ENCODE results near the gene NDUFAF8.

The NDUFAF8 gene

DNA sequence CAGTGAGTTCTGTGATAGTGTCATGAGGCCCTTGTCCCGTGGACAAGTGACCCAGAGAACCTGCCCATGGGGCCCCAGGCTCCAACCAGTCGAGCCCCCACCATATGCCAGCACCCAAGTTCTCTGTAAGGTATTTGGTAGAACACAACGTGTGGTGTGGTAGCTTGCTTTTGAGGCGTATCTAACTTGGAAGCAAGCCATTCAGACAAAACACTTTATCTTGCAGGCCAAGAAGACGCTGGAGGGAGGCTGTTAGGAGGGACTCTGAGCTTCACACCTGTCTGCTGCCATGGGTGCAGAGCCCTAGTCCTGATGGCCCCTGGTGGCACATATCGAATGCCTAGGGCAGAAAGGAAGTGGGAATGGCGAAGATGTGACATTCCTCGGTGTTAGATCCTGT lies 1.6 kb downstream of the NDUFAF8 start:
- DNase-seq = no peak

DNA sequence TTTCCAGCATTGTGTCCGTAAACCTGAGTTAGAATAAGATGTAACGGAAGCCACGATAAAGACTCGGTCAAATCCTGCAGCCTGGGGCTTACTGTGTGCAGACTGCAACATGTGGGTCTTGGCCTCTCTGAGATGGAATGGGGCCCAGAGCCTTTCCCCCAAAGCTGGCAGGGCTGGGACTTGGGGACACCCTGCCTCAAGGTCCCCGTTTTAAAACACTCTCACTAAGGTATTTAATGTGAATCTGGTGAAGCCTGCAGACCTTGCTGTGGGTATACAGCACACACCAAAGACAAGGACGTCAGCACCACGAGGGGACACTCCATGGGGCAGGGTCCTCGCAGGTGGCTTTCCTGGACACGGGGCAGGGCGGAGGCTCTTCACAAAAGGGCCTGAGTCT lies 2.1 kb downstream of the NDUFAF8 start:
- no peak for DNase-seq

DNA sequence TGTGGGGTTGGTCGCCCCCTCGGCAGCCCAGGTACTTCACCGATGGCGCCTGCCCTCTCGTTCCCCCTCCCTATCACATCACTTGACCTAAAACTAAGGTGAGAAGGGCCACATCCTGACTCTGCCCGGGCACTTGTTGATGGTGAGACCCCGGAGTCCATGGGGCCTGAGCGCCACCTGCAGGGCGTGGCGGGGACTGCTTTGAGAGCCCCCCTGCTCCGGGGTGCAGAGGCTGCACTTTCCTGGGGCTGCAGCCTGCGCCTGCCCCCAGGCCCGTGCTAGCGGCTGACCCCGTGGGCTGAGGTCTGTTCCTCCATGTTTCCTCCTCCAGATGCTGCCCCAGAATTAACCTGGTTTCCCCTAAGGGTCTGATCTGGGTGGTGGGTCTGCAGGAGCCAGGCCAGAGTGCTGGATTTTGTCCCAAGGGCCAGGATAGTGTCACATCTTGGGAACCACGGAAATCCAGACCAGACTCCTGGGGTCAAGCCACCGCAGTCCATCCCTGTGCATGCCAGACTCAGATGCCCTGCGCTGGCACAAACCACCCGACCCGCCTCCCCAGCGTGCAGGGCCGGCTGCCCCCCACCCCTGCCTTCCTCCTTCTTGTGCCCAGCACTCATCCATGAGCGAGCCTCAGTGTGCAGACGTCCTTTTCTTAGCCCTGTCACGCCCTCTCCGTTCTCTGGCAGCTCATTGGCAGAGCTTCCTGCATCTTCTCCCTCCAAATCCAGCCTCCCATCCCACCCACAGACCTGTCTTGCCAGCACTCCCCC lies 2.7 kb downstream of the NDUFAF8 start:
- peak; percentile 41 to 82 for DNase-seq

DNA sequence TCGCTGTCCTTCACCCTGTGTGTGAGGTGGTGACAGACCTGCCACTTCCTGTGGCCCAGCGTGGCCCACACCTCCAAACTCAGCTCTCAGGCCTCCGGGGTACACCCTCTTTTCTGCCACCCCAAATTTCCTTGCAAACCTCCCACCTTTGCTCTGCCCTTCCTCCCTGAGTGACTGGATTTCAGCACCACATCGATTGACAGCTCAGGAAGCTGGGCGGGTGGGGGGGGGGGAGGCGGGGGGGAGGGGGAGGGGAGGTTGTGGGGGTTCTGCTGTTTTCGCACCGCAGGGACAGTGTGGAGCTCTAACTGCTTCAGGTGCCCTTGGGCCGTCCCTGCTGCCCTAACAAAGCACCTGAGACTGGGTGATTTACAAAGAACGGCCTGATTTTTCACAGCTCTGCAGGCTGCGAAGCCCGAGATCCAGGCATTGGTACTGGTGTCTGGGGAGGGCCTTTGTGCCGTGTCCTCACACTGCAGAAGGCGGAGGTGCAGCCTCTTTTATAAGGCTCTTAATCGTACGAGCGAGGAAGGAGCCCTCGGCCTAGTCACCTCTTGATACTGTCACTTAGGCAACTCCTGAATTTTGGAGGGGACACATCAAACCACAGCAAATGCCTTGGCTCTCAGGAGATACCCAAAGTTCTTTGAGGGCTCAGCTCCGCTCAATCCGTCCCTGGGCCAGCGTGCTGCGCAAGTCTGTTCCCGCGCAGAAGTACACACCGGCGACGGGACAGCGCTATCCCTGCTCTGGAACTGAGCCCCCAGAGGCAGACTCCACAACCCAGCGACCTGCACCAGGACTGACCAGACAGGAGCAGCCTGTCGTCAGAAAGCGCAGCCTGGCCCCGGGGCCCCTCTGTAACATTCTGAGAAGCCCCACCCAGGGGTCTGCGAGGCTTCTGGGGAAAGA lies 3.6 kb downstream of the NDUFAF8 start:
- DNase-seq = peak in 1 of 2 experiments; percentile 31

DNA sequence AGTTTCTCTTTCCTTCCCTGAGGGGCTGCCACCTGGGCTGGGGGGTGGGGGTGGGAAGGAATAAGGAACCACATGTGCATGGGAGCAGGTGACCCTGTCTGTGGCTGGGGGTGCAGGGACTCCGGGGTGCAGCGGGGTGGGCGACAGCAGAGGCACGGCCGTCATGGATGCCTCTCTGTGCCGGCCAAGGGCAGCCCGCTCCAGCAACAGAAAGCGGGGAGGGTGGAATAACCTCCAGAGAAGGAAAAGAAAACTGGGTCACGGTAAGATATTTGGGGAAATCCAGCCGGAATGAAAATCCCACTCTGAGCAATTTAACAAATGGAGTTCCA lies 4.2 kb downstream of the NDUFAF8 start:
- DNase-seq = no peak

DNA sequence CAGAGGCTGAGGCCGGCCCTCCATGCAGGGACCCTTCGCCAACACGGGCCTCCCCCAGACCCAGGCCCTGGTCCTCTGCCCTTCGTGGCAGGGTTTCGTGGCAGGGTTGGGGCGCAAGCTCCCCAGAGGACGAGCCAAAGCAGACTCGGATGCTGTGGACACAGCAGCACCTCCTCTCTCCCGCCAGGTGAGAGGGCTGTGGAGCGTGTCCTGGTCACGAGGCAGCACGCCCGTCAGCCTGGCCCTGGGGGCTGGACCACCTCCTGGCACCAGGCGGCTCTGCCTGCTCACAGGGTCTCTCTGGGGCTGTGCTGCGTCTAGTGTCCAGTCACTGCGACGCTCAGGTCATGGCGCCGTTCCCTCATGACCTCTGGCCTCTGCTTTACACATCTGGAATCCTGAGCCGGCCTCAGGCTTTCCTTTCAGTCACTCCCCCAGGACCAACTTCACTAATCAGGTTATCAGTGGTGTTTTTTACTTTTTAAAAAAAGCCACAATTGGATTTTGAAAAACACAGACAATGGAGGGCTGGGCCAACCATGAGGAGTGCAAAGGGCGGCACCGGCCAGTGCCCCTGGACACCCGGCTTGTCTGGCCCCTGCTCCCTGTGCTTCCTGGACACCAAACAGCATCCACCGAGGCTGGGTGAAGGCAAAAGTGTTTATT lies 5.4 kb downstream of the NDUFAF8 start:
- no peak for DNase-seq

DNA sequence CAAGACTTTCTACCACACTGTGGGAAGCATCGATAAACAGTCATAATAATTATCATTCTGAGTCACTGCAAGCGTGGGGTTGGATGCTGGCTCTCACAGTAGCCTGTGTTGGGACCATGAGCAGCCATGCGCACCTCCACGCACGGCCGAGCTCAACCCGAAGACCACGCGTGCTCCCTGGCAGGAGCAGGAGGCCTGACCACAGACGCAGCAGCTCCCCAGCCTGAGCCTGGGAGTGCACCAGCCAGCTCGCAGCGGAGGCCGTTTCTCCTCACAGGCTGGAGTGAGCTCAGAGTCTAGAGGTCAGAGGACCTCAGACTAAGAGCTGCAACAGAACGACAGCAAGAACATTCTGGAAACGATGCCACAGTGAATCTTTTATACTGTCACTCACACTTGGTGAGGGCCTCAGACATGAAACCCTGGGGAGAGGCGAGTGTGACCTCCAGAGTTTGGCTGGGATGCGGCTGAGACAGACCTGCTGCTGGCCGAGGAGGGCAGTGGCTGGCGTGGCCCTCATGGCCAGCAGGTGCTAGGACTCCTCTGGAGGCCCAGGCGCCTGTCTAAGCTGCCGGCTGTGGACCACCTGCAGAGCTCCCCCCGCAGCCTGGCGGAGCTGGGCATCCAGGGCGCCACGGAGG lies 6.0 kb downstream of the NDUFAF8 start:
- DNase-seq = no peak

DNA sequence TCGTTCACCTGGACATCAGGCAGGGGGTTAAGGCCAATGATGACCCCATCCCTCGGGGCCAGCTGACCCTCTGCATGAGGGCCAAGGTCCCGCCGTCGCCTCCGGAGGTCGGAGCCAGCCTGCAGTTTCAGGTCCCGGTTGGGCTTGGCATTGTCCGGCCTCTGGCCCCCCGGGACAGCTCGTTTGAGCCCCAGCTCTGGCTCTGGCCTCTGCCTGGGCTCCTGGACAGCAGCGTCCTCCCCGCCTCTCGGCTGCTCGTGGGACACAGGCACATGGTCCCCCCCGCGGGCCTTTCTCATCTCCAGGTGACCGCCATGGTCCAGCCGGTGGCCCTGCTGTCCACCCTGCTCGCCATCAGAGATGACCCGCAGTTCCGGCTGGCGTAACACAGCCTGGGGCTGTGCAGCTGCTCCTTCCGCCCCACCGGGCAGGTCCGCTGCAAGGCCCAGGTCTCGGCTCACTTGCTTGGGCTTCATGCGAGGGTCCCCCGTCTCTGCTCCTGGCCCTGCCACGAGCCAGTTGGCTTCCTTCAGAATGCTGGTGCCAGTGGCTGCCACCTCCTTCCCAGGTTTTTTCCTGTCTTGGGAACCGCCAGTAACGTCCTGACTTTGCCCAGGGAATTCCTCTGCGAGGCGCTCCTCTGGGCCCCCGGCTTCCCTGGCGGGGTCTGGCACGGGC lies 6.7 kb downstream of the NDUFAF8 start:
- no peak for DNase-seq

DNA sequence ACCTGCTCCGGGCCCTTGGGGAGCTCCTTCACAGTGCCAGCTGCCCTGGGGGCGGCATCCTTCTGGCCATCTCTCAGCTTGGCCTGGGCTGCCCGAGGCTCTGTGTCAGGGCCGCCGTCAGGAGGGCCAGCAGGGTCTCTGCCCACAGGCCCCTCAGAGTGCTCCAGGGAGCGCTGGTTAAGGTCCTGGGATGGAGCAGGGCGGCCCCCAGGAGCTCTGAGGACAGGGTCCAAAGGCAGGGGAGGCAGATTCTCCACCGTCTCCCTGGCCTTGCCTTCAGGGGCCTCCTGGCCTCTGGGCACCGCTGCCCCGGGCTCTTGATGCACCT lies 7.2 kb downstream of the NDUFAF8 start:
- no peak for DNase-seq

DNA sequence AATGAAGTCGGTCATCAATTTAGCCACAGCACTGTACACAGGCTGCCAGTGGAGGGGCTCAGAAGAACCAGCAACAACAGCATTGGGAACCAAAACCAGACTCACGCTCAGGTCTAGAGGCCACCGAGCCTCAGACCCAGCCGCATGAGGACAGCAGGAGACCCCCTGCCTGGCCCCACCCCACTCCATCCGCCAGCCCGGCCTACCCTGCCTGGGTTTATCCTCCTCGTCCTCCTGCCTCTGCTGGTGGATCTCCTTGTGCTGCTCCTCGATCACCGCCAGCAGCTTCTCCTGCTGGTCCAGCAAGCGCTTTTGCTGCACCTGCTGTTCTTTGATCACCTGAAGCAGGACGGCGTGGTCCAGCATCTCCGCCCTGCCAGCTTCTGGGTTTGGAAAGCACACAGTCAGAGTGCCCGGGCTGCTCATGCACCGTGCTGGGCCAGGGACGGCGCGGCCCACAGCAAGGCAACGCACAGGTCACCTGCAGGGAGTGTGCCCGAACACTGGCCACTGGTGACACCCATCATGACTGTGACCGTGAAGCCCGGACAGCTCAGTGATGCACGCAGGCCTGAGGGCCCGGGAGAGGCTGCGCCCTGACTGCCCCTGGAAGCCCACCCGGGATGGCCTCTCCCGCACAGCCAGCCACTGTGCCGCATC lies 7.7 kb downstream of the NDUFAF8 start:
- no peak for DNase-seq

DNA sequence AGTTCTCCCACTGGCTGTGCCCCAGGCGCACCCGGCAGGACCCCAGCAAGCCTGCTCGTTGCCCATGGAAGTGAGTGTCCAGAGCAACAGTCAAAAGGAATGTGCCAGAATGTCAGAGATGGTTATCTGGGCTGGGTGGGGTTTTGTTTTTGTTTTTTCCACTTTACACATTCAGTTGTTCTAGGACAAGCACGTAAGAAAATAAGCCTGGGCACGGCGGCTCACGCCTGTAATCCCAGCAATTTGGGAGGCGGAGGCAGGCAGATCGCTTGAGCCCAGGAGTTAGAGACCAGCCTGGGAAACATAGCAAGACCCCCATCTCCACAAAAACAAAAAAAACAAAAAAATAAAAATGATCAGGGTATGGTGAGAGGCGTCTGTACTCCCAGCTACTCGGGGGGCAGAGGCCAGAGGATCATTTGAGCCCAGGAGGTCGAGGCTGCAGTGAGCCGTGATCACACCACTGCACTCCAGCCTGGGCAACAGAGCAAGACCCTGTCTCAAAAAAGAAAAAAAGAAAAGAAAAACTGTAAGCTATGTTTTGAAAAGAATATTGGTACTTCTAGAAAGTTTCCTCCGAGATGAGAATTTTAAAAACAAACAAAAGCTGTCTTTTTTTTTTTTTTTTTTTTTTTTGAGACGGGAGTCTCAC lies 8.3 kb downstream of the NDUFAF8 start:
- DNase-seq = no peak

DNA sequence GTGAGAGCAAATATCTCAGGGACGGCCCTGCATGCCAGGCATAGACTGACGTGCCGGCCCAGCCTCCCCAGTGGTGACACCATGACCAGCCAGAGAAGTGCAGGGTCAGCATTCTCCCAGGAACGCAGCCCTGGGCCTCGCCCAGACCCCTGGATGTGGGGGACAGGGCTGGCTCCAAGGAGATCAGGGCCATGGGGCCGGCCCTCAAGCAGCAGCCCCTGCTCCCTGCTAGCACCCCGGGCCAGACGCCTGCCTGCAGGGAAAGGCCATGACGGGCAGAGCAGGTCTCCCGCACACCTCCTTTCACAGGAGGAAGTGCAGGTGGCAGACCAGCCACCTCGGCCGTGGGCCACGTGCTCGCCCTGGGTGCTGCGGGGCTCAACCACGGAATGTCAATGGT lies 9.5 kb downstream of the NDUFAF8 start:
- no peak for DNase-seq

DNA sequence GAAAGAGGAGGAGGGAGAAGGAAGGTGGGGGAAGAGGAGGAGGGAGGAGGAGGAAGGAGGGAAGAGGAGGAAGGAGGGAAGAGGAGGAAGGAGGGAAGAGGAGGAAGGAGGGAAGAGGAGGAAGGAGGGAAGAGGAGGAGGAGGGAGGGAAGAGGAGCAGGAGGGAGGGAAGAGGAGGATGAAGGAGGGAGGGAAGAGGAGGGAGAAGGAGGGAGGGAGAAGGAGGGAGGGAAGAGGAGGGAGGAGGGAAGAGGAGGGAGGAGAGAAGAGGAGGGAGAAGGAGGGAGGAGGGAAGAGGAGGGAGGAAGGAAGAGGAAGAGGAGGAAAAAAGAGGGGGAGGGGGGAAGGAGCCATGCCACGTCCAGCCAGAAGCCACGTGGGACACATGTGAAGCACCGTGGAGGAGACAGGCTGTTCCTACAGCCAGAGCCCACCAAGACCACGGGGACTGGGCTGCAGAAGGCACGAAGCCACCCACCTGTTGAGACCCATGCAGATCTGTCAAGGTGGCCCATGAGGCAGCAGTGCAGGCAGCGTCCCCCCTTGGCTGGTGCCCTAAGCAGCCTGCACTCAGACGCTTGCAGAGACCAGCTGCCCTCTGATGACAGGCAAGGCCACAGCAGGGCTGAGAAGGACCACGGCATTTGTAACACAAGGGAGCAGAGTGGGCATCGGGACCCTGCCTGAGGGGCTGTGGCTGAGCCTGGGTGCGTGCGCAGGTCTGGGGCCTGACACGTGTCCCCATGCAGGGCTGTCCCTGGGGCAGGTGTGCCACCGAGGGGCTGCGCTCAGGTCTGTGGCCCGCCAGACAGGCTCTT lies 10.3 kb downstream of the NDUFAF8 start:
- DNase-seq = peak in 1 of 2 experiments; percentile 54

DNA sequence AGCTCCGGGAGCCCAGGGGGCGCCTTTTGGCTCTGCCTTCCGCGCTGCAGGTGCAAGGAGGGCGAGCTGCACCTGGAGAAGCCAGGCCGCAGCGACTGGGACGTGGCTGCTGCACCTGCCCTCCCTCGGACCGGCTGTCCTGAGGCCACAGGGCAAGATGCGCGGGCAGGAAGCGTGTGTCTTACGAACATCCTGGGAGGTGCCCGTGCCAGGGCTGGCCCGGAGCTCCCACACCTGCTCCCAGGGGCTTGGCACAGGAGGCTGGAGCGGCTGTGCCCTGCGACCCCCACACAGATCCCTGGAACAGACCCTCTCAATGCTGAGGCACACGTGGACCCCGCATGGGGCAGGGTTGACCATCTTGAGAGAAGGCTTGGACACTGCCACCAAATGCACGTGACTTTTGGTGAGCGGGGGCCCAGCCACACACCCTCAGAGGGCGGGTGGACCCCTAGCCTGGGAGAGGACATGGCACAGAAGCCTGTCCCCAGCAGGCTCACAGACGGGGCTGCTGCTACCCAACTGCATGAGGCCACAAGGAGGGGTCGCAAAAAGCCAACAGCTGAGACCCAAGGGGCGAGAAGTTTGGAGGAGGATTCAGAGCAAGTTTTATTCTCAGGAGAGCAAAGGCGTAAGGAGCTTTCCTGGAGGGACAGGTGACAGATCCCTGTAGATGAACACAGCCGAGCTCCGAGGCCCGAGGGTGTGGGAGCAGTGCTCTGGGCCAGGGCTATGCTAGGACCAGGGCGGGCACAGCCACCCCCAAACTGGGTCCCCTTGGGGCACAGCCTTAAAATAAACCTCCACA lies 11.4 kb downstream of the NDUFAF8 start:
- DNase-seq = peak in 1 of 2 experiments; percentile 48

DNA sequence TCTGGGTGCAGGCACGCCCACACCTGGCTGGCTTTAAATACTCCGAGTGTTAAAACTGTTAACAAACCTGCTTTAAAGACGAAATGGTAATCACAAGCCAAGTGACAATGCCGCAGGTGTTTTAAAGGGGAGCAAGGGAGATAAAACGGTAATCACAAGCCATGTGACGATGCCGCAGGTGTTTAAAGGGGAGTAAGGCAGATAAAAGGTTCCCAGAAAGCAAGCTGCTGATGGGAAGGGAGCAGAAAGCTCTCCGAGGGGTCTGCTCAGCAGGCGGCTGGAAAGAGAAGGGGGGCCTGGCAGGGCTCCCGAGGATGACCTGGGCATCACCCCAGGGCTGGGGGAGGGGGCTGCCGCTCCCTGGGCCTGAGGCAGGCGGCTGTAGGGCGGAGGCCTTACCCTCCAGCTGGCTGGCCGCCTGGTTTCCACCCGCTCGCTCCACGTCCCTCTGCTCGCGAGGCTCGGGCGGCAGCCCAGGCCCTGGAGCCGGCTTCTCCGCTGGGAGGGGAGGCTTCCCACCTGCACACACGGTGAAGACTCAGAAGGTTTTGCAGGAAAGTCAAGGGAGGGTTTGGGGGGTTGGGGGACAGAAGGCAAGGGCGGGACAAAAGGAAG lies 12.1 kb downstream of the NDUFAF8 start:
- DNase-seq = peak in 1 of 2 experiments; percentile 100

DNA sequence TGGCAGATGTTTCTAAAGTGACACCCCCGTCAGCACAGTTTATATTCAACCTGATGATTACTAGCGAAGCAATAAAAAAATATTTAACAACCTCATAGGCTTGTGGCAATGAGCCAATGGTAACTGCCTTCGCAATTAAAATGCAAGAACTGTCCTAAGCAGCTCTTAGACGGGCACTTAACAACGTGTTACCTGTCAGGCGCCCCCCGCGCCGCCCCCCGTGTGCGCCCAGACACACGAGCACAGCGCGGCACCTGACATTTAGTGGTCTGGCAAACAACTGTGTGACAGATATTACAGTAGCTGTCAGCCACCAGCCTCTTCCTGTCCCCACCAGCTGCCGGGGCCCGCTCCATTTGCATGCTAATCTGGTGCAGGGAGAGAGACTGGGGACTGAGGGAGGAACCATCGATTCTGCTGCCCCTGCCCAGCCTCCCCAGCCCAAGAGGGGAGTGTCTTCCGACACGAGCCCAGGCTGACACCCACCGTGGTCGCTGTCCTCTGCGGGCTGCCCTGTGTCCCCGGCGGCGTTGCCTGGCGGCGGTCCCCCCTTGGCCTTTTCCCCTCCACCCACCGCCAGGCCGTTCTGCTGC lies 12.7 kb downstream of the NDUFAF8 start:
- DNase-seq = peak; percentile 99 to 100

DNA sequence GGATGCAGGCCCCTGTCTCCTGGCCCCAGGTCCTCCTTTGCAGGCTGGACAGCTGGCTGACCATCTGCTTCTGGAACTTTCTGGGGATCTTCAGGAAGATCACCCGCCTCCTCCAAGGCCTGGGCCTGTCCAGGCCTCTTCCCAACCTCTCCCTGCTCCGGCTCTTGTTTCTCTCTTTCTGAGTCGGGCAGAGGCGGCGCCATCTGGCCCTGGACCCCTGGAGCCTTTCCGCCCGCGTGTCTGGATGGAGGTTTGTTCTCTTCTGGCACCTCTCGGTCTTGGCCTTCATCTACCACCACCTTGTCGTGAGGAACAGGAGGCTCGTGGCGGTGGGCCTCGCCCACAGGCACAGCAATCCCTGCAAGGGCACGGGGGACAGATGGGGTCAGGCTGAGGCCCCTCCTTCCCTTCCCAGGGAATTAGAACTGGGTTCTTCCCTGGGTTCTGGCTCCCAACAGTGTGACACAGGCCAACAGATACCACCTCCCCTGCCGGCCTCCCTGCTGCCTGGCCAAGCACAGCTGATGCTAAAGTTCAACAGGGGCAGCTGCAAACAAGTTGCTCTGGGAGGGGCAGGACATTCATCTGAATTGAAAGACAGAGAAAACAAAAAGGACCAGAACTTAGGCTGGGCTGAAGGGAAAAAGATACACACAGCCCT lies 13.3 kb downstream of the NDUFAF8 start:
- DNase-seq = peak; percentile 83 to 94

DNA sequence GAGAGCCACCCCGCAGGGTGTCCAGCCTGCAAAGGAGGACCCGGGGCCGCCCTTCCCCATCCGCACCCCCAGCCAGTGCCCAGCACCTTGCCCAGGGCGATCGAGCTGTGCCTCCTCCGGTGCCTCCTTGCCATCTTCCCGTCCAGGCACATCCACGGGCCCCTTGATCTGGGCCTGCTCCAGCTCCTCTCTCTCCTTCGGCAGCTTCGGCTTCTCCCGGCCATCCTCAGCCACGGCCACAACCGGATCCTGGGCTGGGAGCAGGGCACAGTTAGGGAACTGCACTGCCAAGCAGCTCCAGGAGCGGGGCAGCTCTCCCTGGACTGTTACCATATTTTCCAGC lies 13.8 kb downstream of the NDUFAF8 start:
- DNase-seq = no peak

Measured in NCI-H524 (cell line).